Choroid plexus epithelial cell (primary cell): ENCODE measurements around the gene FASTKD3.

Source experiments
- DNase-seq: peaks from one replicate; pipeline ENCODE4 v3.0.0-alpha.2; 2010; ENCODE audit warnings: low read depth
- H3K4me3 ChIP-seq: 2 replicates; pipeline ENCODE4 v1.5.1; 2011; ENCODE audit warnings: low read depth, mild to moderate bottlenecking, control low read depth, low read length, moderate library complexity
- CTCF ChIP-seq: conservative IDR thresholded peaks from 2 replicates; pipeline ENCODE4 v1.5.1; 2011; ENCODE audit warnings: low read depth, mild to moderate bottlenecking, control low read depth, inconsistent platforms, low read length, moderate library complexity

Gene FASTKD3

DNA sequence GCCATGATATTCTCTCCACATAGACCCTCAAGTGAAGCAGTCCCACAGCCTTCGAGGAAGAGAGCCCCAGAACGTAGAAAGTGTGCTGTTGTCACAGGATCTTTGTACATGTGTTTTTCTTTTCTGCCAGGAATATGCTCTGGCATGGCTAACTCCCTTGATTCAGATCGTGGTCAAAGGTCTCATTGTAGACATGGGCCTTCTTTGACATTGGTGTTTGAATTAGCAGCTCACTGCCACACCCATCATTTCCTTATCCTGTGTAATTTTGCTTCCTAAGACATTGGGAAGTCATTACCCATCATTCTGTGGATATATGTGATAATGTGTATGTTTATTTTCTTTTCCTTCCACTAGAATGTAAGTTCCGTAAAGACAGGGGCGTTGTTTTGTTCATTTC lies 25.6 kb upstream of the FASTKD3 start:
- H3K4me3 ChIP-seq: no peak overlapping the region
- no peak for TF ChIP-seq CTCF
- DNase-seq: no peak

- DNase-seq: no peak
- no peak overlapping the region for H3K4me3 ChIP-seq
- no peak for TF ChIP-seq CTCF
These were observed 20.1 kb upstream of the FASTKD3 start for GRCh38 chr5:7888901-7889300.

DNA sequence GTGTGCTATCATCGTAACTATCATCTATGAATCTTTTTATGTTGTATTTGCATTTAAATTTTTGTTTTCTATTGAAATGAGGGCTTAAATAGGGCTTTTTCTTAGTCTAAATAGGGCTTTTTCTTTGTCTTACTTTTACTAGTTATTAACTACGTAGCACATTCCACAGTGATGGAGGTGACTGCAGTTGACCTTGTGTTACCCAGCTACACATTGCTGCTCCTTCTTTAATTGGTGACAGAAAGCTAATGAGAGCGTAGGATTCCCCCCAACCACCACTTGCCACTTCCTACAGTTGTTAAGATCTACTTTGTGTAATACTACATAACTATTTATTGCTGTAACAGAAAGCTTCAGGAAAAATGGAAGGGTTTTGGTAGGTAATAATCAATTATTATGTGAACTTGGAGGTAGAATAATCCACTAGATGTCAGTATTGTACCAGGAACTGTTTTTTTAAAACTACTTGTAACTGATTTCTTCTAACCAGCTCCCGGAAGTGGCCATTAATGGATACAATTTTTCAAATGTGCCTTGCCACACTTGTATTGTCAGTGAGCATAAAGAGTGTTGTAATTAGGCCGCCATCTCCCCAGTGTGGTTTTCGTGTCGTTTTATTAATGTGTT lies 18.1 kb upstream of the FASTKD3 start:
- DNase-seq: peak; percentile 76
- TF ChIP-seq CTCF: peak; percentile 57
- H3K4me3 ChIP-seq: no peak overlapping the region

GRCh38 chr5:7884491-7885267 lies 15.8 kb upstream of the FASTKD3 start:
- DNase-seq: peak; percentile 25
- no peak for TF ChIP-seq CTCF
- no peak overlapping the region for H3K4me3 ChIP-seq

DNA sequence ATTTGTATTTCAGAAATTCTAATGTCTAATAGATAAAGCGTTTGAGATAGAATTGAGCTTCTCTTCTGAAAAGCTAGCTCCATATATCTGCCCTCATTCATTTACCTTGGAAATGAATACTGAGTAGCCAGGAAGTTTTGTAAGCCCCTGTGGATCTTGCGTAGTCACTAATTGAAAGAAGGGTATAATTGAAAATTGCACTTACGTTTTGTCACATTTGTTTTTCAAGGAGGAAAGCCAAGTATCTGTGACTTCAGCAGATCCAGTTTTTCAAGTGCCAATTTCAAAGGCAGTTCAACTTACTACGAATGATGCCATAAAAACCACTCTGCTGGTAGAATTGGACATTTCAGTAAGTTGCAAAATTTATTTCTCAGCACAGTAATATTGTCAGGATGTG lies 14.1 kb upstream of the FASTKD3 start:
- DNase-seq: no peak
- no peak for TF ChIP-seq CTCF
- no peak overlapping the region for H3K4me3 ChIP-seq

GRCh38 chr5:7881816-7882215 lies 13.0 kb upstream of the FASTKD3 start:
- no peak for DNase-seq
- no peak for TF ChIP-seq CTCF

DNA sequence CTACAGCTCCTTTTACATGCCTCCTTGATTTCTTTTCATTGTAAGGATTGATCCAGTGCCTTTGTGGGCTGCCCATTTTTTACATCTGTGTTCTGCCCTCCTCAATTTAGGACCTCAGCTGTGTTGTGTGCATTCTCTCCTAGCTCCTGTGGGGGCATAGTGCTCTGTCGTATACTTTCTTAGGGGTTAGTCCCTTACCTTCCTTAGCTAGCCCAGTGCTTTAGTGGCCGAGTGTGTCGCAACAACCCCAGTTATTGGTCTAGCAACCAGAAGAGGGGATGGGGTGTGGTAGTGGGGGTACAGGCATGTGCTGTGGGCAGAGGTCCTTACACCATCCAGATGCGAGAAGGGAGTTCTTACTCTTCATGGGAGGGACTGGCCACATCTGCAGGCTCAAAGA lies 12.3 kb upstream of the FASTKD3 start:
- DNase-seq: no peak
- no peak overlapping the region for H3K4me3 ChIP-seq
- no peak for TF ChIP-seq CTCF

More at GRCh38 chr5:7881816-7882215, 13.0 kb upstream of the FASTKD3 start:
- no peak overlapping the region for H3K4me3 ChIP-seq
